C4-2B (cell line): ENCODE results near the gene GFRA1.

Experiments
- CTCF ChIP-seq: fragments of 450-650 bp; conservative IDR thresholded peaks from 2 replicates; pipeline ENCODE4 v1.5.1; 2017; ENCODE audit warnings: mild to moderate bottlenecking
- ZFX ChIP-seq: fragments of 450-650 bp; IDR thresholded peaks from 2 replicates; pipeline ENCODE4 v1.6.1; 2017

- TF ChIP-seq CTCF (no peak), ZFX (no peak)
Observed at GRCh38 chr10:116245156-116245555, 27.9 kb downstream of the GFRA1 start.
